ENCODE data around the gene LRBA.

GRCh38 chr4:150325872-150326271 lies 689.2 kb downstream of the LRBA start:
- TF ChIP-seq, protein P1, sequence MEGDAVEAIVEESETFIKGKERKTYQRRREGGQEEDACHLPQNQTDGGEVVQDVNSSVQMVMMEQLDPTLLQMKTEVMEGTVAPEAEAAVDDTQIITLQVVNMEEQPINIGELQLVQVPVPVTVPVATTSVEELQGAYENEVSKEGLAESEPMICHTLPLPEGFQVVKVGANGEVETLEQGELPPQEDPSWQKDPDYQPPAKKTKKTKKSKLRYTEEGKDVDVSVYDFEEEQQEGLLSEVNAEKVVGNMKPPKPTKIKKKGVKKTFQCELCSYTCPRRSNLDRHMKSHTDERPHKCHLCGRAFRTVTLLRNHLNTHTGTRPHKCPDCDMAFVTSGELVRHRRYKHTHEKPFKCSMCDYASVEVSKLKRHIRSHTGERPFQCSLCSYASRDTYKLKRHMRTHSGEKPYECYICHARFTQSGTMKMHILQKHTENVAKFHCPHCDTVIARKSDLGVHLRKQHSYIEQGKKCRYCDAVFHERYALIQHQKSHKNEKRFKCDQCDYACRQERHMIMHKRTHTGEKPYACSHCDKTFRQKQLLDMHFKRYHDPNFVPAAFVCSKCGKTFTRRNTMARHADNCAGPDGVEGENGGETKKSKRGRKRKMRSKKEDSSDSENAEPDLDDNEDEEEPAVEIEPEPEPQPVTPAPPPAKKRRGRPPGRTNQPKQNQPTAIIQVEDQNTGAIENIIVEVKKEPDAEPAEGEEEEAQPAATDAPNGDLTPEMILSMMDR (IDR thresholded peaks at IDR 0.05), result no peak
- TF ChIP-seq POLR2AphosphoS5 (IDR thresholded peaks at IDR 0.05) (no peak), EP300 (IDR thresholded peaks at IDR 0.05) (no peak), POLR2A (IDR thresholded peaks at IDR 0.05) (no peak)
